Stimulated activated CD8-positive, alpha-beta memory T cell treated with anti-CD3 and anti-CD28 coated beads, Interleukin-7, amount 100 ng/mL, for 24 hours (primary cell): ENCODE results near the gene AZGP1.
"Not testable (repeated sequence)": the region's sequence is repeated elsewhere in the genome, so short reads cannot be mapped to it uniquely, and the experiment has no call there.

Experiments
- DNase-seq: peaks from one replicate; pipeline ENCODE4 v3.0.0-alpha.2; 2020; ENCODE audit warnings: low read depth

AZGP1 gene

DNA sequence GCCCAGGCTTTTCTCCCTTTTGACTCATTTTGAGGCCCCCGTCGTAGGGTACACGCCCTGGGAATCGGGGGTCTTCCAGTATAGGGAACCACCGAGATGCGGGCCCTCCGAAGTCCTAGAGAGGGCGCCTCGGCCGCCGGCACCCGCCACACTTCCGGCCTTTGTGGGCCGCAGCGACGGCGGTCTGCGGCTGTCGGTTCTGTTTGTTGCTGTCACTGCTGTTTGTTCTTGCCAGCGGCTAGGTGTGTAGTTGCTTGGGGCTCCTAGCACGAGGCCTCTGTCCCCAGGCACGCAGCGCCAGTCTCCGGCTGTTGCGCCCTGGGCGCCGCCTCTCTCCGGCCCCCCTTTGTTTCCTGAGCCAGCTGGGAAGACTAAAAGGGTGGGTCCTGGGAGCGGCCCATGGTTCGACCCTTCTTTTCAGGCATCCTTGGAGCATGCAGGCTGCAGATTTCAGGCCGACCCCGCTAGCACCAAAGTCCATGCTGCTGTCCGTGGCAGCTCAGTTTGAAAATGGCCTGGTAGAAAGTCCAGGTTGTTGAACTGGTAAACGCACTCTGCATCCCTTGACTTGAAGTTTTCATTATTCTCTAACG lies 21.8 kb upstream of the AZGP1 start:
- peak; percentile 31 for DNase-seq

DNA sequence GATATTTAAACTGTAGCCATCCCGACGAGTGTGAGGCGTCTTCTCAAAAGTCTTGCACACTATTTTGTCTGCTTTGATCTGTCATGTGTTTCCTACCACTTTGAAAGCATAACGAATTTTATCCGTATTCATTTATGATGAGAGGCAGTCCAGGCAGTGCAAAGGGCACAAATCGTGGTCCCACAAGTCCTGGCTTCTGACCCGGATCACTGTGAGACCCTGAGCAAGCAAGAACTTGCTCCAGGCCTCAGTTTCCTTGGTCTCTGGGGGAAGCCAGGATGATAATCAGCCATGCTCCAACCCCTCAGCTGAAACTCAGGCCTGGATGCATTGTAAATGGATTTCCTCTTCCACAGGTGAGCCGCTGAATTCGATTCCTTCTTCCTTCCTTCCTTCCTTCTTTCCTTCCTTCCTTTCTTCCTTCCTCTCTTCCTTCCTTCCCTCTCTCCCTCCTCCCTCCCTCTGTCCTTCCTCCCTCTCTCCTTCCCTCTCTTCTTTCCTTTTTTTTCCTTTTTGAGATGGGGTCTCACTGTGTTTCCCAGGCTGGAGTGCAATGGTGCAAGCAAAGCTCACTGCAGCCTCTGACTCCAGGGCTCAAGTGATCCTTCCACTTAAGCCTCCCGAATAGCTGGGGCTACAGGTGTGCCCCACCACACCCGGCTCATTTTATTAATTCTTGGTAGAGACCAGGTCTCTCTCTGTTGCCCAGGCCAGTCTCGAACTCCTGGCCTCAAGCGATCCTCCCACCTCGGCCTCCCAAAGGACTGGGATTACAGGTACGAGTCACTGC lies 21.1 kb upstream of the AZGP1 start:
- DNase-seq = no peak

GRCh38 chr7:99994819-99995218 lies 19.0 kb upstream of the AZGP1 start:
- no peak for DNase-seq

DNA sequence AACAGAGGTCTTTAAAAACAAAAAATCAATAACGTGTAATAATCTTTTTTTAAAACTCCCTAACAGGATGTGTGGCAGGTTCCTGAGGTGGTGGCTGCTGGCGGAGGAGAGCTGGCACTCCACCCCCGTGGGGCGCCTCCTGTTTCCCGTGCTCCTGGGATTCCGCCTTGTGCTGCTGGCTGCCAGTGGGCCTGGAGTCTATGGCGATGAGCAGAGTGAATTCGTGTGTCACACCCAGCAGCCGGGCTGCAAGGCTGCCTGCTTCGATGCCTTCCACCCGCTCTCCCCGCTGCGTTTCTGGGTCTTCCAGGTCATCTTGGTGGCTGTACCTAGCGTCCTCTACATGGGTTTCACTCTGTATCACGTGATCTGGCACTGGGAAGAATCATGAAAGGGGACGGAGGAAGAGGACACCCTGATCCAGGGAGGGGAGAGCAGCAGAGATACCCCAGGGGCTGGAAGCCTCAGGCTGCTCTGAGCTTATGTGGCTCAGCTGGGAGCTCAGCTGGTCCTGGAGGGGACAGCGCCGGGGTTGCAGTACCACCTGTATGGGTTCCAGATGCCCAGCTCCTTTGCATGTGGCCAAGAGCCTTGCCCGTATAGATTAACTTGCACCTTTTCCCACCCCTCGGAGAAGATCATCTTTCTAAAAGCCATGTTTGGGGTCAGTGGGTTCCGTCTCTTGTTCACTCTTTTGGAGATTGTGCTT lies 16.7 kb upstream of the AZGP1 start:
- DNase-seq = no peak

DNA sequence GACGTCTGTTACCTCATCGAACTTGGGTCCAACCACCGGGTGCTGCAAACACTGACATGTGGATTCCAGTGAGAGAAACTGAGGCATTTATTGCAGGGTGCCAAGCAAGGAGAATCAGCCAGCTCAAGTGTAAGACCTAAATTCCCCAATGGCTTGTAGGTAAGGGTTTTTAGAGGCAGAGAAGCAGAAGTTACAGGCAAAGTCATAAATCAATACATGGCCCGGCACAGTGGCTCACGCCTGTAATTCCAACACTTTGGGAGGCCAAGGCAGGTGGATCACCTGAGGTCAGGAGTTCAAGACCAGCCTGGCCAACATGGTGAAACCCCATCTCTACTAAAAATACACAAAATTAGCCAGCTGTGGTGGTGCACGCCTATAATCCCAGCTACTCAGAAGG lies 15.7 kb upstream of the AZGP1 start:
- DNase-seq = not testable (repeated sequence)

DNA sequence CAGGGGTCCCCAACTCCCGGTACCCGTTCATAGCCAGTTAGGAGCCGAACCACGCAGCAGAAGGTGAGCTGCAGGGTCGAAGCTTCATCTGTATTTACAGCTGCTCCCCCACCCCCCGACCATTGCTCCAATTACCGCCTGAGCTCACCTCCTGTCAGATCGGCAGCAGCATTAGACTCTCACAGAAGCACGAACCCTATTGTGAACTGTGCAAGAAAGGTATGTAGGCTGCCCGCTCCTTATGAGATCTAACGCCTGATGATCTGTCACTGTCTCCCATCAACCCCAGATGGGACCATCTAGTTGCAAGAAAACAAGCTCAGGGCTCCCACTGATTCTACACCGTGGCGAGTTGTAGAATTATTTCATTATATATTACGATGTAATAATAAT lies 14.6 kb upstream of the AZGP1 start:
- no peak for DNase-seq

- DNase-seq = no peak
These were observed 12.0 kb upstream of the AZGP1 start for GRCh38 chr7:99987846-99988245.

GRCh38 chr7:99987306-99987705 lies 11.5 kb upstream of the AZGP1 start:
- not testable (repeated sequence) for DNase-seq

DNA sequence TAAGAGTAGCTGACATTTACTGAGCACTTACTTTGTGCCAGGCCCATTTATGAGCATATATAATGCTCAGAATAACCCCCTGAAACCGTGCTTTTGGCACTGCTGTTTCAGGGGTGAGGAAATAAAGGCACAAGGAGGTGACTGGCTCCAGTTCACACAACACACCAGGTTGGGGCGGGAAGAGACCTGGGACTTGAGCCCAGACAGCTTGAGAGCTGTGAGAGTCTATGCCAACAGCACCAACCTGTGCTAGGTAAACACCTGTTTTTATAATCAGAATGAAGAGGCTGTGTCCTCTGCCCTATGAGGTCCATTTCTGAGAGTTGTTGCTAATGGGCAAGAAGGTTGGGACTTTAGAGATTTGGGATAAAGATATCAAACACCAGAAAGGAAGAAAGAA lies 8.8 kb upstream of the AZGP1 start:
- DNase-seq = no peak

- DNase-seq = not testable (repeated sequence)
These were observed 5.2 kb upstream of the AZGP1 start for GRCh38 chr7:99981066-99981465.

GRCh38 chr7:99980448-99980872 lies 4.6 kb upstream of the AZGP1 start:
- not testable (repeated sequence) for DNase-seq

DNA sequence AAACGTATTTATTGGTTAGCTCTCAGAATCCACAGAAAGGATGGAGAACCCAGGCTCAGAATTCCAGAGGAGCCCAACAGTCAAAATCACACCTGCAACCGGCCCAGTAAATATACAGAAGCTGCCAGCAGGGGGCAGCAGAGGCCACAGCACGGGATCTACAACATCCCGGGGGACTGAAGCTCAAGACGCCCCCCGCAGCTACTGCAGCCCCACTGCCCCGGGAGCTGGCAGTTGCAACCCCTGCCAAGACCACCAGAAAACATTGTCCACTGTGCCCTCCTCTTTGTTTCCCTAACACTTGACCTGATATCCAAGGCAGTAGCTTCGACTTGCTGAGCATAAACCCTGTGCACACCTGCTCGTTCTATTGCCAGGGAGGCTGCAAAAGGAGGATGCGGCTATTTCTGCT lies 4.0 kb upstream of the AZGP1 start:
- DNase-seq = peak; percentile 40

DNA sequence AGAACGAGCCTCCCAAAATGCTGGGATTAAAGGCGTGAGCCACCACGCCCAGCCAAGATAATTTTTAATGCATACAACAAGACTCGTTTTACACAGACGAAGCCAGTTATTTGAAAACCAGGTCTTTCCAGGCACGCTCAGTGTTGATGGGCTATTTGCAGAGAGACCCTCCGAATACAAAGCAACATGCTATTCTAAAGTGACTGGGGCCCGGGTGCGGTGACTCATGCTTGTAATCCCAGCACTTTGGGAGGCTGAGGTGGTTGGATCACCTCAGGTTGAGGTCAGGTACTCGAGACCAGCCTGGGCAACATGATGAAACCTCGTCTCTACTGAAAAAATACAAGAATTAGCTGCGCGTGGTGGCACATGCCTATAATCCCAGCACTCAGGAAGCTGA lies 795 bp upstream of the AZGP1 start:
- no peak for DNase-seq

DNA sequence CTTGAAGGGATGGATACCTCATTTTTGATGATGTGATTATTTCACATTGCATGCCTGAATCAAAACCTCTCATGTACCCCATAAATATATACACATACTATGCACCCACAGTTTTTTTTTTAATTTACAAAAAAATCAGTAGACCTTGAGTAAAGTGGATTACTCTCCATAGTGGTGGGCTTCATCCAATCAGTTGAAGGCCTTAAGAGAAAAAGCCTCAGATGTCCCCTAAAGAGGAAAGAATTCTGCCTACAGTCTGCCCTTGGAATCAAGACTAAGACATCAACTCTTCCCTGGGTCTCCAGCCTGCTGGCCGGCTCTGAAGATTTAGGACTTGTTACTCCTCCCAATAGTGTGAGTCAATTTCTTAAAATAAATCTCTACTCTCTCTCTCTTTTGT lies 1.1 kb downstream of the AZGP1 start:
- DNase-seq = no peak

GRCh38 chr7:99973817-99974216 lies 2.0 kb downstream of the AZGP1 start:
- not testable (repeated sequence) for DNase-seq

DNA sequence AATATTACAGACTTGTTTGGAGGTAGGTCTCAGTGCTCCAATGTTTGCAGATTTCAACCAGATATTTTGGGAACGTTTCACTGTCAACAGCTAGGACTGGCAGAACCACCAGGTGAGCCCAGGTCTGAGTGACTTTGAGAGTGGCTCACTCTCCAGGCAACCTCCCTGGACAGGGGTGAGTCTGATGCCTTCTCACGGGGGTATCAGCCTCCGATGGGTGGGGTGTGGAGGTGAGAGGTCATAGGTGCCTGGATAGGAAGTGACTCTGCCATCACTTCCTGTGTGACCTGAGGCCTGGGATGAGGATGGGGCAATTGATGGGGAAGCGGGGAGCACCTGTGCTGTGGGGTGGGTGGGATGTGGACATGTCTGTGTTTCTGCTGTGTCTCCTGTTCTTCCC lies 4.6 kb downstream of the AZGP1 start:
- no peak for DNase-seq

DNA sequence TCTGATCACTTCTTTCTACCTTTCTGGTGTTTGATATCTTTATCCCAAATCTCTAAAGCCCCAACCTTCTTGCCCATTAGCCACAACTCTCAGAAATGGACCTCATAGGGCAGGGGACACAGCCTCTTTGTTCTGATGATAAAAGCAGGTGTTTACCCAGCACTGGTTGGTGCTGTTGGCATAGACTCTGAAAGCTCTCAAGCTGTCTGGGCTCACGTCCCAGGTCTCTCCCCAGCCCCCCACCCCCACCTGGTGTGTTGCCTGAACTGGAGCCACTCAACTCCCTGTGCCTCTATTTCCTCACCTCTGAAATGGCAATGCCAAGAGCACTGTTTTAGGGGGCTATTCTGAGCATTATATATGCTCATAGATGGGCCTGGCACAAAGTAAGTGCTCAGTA lies 6.0 kb downstream of the AZGP1 start:
- not testable (repeated sequence) for DNase-seq

- DNase-seq = no peak
These were observed 6.5 kb downstream of the AZGP1 start for GRCh38 chr7:99969298-99969697.

- no peak for DNase-seq
These were observed 17.1 kb downstream of the AZGP1 start for GRCh38 chr7:99958564-99959227.

- DNase-seq = no peak
These were observed 20.6 kb downstream of the AZGP1 start for GRCh38 chr7:99955247-99955646.

GRCh38 chr7:99954643-99955042 lies 21.2 kb downstream of the AZGP1 start:
- not testable (repeated sequence) for DNase-seq

DNA sequence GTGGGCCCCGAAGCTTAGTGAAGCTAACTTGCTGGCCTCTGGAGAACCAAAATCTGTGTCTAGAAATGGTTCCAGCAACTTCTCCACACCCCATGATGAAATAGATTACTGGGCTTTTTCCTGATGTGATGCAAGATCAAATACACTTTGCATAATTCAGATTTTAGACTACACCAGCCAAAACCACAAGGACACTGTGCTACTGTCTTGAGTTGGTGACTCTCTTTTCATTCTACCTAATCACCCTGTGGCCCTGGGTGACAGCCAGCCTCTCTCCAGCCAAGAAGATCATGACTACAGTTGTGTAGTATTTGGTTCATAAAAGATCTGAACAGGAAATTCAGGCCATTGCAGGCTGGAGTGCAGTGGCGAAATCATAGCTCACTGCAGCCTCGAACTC lies 22.2 kb downstream of the AZGP1 start:
- DNase-seq = no peak

DNA sequence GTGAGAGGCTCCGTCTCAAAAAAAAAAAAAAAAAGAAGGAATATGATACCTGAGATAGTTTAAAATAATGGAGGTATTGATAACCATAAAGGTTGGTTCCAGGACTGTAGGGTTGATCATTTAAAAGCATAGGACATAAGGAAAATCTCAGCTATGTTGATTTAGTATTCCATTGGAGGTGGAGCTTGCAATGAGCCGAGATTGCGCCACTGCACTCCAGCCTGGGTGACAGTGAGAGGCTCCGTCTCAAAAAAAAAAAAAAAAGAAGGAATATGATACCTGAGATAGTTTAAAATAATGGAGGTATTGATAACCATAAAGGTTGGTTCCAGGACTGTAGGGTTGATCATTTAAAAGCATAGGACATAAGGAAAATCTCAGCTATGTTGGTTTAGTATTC lies 23.2 kb downstream of the AZGP1 start:
- not testable (repeated sequence) for DNase-seq
